ENCODE measurements around the gene SOX1. TPM values are rescaled to one million over a fixed set of nuclear protein-coding genes. Genes with fewer than 3 reads are reported as not detected.

SOX1 gene
- total RNA-seq, 2 experiments from 2014 or later, result not detected

GRCh38 chr13:112103961-112104880, 37.3 kb downstream of the SOX1 start:
- H3K36me3 Mint-ChIP-seq (ENCODE audit: low read depth), result no peaks in the 10 kb centered on the region

DNA sequence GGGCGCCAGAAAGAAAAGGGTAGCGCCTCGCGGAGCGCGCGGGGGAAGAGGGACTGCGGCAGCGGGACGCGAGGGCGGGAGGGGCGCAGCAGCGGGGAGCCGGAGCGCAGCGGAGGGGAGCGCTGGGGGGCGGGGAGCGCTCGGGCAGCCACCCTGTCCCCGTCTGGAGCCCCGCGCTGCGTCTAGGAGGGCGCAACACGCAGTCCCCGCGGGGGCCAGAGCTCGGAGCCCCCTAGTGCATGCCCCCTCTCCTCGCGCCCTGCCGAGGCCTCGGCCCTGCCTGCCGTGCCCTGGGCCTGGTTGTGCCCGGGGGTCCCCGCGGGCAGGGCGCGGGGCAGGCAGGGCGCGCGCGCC, 37.9 kb downstream of the SOX1 start:
- Mint-ChIP-seq H3K27me3 (peaks cover 54% of the 10 kb centered on the region), H3K4me1 (ENCODE audit: low read depth) (peaks cover 2% of the 10 kb centered on the region), H3K9me3 (no peaks in the 10 kb centered on the region), H3K4me3 (no peak overlapping the region), H3K27ac (no peak overlapping the region), H3K36me3 (ENCODE audit: low read depth) (no peaks in the 10 kb centered on the region)
- POLR2A ChIA-PET, result no interaction called here
- no peak for ATAC-seq
- TF ChIP-seq CTCF (IDR thresholded peaks at IDR 0.05), result no peak
- CTCF ChIA-PET, result no interaction called here
- intact Hi-C loops (cut with micrococcal nuclease), result loop anchor here (5.0 kb wide), 1 partner anchor 38 kb away; the partner anchor contains the start of gene SOX1
- DNase-seq, result no peak

More at GRCh38 chr13:112103961-112104880, 37.3 kb downstream of the SOX1 start:
- H3K27ac Mint-ChIP-seq, result no peak overlapping the region
- H3K27me3 Mint-ChIP-seq, result peaks cover 51% of the 10 kb centered on the region
- H3K4me1 Mint-ChIP-seq (ENCODE audit: low read depth), result peaks cover 2% of the 10 kb centered on the region
- CTCF ChIA-PET, result no interaction called here
- no peaks in the 10 kb centered on the region for H3K9me3 Mint-ChIP-seq
- TF ChIP-seq CTCF (IDR thresholded peaks at IDR 0.05), result no peak
- no peak overlapping the region for H3K4me3 Mint-ChIP-seq
- POLR2A ChIA-PET, result no interaction called here
- no peak for ATAC-seq
- intact Hi-C loops (cut with micrococcal nuclease), result loop anchor here (5.0 kb wide), 1 partner anchor 37 kb away; the partner anchor contains the start of gene SOX1
- no peak for DNase-seq

DNA sequence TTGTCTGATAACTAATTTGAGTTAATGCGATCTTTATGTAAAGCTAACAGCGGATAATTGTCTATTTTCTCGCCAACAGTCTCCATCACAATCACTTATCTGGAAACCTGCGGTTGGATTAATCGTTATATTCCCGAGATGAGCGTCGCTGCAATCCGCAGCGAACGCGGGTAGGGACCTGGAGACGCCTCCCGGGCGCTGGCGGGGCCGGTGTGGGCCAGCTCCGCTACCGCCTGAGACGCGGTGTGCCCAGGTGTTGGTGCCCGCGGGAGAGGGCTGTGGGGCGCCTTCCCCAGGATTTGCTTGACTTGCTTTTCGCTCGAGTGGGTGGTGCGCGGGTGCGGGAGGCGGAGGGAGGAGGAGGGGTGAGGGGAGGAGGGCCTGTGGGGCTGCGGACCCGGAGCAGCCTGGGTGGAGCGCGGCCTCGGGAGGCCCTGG, 38.3 kb downstream of the SOX1 start:
- DNase-seq, result no peak
- Mint-ChIP-seq H3K4me1 (ENCODE audit: low read depth) (peaks cover 2% of the 10 kb centered on the region), H3K9me3 (no peaks in the 10 kb centered on the region), H3K36me3 (ENCODE audit: low read depth) (no peaks in the 10 kb centered on the region), H3K27me3 (peaks cover 55% of the 10 kb centered on the region), H3K4me3 (no peak overlapping the region), H3K27ac (no peak overlapping the region)
- intact Hi-C loops (cut with micrococcal nuclease), result no loop called here
- ChIA-PET POLR2A (no interaction called here), CTCF (no interaction called here)
- no peak for TF ChIP-seq CTCF (IDR thresholded peaks at IDR 0.05)
- no peak for ATAC-seq

- H3K4me3 Mint-ChIP-seq, result no peak overlapping the region
- no peaks in the 10 kb centered on the region for H3K9me3 Mint-ChIP-seq
- TF ChIP-seq CTCF (IDR thresholded peaks at IDR 0.05), result no peak
- H3K27ac Mint-ChIP-seq, result no peak overlapping the region
- POLR2A ChIA-PET, result no interaction called here
- H3K36me3 Mint-ChIP-seq (ENCODE audit: low read depth), result no peaks in the 10 kb centered on the region
- peaks cover 55% of the 10 kb centered on the region for H3K27me3 Mint-ChIP-seq
- CTCF ChIA-PET, result no interaction called here
- DNase-seq, result no peak
- no peak for ATAC-seq
- intact Hi-C loops (cut with micrococcal nuclease), result no loop called here
- peaks cover 2% of the 10 kb centered on the region for H3K4me1 Mint-ChIP-seq (ENCODE audit: low read depth)
These were observed 38.9 kb downstream of the SOX1 start for GRCh38 chr13:112105892-112106291.

DNA sequence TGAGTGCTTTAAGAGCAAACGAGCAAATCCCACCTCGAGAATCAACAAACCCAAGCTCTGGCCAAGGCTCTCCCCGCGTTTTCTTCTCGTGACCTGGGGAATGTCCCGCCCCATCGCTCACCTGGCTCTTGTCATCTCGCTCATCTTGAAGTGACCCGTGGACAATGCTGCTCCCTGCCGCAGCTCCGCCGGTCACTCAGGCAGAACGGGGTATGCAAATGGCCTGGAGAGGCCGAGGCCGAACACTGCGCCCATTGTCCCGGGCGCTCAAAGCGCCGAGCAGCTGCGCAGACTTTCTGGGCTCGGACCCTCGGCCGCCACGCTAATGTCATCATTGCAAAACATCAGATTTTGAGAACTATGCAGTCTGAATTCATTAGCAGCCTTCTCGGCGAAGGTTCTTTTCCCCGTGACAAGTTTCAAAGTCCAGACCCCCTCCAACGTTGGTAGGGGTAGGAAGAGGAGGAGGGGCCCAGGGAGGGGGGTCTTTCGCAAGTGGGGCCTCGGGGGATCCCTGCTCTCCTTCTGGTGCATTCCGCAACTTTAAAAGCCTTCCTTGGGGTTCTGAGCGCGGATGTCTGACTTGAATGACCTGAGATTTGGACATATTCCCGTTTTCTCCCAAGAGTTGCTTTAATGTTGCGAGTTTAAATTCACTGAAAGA, 39.7 kb downstream of the SOX1 start:
- ChIA-PET POLR2A (no interaction called here), CTCF (no interaction called here)
- H3K27me3 Mint-ChIP-seq, result peaks cover 52% of the 10 kb centered on the region
- no peak for TF ChIP-seq CTCF (IDR thresholded peaks at IDR 0.05)
- peaks cover 2% of the 10 kb centered on the region for H3K4me1 Mint-ChIP-seq (ENCODE audit: low read depth)
- ATAC-seq (no peak), DNase-seq (no peak)
- H3K9me3 Mint-ChIP-seq, result no peaks in the 10 kb centered on the region
- no peaks in the 10 kb centered on the region for H3K36me3 Mint-ChIP-seq (ENCODE audit: low read depth)
- no peak overlapping the region for H3K4me3 Mint-ChIP-seq
- intact Hi-C loops (cut with micrococcal nuclease), result no loop called here
- no peak overlapping the region for H3K27ac Mint-ChIP-seq
